ENCODE data around the gene IL18R1.

DNA sequence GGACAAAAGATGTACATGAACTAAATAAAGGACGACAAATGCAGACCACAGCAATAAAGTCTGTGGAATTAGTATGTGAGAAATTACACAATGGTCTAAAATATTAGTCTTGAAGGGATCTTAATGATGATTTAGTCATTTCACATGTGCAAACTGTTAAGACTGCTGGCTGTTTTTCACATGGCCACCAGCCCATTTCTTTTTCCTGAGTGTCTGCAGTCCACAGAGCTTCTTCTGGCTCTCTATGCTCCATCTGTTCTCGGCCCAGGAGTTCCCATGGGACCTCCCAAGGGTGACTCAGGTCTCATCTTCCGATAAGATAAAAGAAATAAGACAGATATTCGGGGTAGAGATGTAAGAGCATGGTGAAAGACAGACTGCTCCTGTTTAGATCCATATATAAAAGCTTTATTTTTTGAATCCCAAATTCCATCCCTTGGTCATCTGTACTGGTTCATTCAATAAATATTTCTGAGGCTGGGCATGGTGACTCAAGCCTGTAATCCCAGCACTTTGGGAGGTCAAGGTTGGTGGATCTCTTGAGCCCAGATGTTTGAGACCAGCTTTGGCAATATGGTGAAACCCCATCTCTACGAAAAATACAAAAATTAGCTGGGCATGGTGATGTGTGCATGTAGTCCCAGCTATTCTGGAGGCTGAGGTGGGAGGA lies 24.1 kb upstream of the IL18R1 start:
- TF ChIP-seq POLR2A (IDR thresholded peaks at IDR 0.05), result no peak
- TF ChIP-seq, protein P1, sequence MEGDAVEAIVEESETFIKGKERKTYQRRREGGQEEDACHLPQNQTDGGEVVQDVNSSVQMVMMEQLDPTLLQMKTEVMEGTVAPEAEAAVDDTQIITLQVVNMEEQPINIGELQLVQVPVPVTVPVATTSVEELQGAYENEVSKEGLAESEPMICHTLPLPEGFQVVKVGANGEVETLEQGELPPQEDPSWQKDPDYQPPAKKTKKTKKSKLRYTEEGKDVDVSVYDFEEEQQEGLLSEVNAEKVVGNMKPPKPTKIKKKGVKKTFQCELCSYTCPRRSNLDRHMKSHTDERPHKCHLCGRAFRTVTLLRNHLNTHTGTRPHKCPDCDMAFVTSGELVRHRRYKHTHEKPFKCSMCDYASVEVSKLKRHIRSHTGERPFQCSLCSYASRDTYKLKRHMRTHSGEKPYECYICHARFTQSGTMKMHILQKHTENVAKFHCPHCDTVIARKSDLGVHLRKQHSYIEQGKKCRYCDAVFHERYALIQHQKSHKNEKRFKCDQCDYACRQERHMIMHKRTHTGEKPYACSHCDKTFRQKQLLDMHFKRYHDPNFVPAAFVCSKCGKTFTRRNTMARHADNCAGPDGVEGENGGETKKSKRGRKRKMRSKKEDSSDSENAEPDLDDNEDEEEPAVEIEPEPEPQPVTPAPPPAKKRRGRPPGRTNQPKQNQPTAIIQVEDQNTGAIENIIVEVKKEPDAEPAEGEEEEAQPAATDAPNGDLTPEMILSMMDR (IDR thresholded peaks at IDR 0.05), result no peak
